Measurements from ENCODE around the gene SMARCD2.
"Not testable (repeated sequence)": the region's sequence is repeated elsewhere in the genome, so short reads cannot be mapped to it uniquely, and the experiment has no call there.

SMARCD2 gene

DNA sequence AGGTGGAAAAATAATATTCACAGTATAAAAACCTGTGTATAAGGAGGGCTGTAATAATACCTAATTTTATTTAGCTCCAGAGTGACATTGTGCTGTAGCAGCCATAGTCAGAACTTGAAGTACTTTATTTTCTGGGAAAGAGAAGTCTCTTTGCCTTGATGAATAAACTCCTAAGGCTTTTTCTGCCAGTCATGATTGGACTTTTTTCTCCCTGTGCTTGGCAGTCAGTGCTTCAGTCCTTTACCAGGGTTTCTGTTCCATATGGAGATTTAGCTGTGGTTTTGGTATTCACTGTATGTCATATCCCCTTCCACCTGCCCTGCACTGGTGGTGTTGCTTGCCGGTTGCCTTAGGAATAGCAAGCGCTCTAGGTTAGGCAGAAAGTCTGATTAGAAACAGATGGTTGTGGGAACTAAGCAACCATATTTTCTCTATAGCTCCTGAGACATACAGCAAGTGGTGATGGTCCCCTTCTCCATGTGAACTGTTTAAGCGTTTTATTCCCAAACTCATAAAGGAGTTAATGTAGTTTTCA, 43.8 kb downstream of the SMARCD2 start:
- DNase-seq = no peak

DNA sequence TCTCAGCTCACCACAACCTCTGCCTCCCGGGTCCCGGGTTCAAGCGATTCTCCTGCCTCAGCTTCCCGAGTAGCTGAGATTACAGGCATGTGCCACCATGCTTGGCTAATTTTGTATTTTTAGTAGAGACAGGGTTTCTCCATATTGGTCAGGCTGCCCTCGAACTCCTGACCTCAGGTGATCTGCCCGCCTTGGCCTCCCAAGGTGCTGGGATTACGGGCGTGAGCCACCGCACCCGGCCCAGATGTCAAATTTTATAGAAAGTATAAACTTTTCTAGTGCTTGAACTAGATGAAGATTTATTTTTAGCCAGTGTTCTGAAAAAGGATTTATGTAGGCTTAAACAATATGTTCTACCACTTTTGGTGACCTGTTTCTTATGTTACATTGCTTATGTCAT, 46.1 kb downstream of the SMARCD2 start:
- not testable (repeated sequence) for DNase-seq

DNA sequence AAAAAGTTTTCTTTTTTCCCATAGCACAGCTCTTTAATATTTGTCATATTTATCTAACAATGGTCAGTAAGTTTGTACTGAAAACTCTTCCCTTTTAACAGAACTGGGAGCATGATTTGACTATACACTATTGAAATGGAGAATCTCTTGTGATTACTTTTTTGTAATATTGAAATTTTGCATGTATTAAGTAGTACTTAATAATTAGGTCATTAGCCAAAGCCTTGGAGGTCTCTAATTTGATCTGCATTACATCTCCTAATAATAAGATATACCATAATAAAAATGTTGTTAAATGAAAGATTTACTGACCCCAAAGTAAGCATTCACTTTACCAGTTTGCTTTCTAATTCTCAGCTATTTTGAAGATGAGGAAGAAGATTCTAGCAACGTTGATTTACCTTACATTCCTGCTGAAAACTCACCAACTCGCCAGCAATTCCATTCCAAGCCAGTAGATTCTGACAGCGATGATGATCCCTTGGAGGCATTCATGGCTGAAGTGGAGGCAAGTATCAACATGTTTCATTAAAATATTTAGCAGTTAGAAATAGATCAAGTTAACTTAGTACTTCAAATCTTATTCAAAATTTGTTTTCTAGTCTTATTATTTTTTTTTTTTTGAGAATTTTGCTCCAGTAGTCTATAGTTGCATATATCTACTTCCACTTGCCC, 50.3 kb downstream of the SMARCD2 start:
- no peak for DNase-seq

DNA sequence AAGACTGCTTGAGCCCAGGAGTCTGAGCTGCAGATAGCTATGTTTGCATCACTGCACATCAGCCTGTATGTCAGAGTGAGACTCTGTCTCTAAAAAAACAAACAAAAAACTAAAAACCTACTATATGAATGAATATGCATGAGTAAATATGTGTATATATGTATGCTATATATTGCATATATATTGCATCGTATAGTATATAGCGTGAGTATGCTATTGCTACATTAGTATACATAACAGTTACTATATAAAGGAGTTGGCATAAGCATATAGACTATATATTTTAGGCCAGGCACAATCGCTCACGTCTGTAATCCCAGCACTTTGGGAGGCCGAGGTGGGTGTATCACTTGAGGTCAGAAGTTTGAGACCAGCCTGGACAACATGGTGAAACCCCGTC, 52.4 kb downstream of the SMARCD2 start:
- DNase-seq = no peak

DNA sequence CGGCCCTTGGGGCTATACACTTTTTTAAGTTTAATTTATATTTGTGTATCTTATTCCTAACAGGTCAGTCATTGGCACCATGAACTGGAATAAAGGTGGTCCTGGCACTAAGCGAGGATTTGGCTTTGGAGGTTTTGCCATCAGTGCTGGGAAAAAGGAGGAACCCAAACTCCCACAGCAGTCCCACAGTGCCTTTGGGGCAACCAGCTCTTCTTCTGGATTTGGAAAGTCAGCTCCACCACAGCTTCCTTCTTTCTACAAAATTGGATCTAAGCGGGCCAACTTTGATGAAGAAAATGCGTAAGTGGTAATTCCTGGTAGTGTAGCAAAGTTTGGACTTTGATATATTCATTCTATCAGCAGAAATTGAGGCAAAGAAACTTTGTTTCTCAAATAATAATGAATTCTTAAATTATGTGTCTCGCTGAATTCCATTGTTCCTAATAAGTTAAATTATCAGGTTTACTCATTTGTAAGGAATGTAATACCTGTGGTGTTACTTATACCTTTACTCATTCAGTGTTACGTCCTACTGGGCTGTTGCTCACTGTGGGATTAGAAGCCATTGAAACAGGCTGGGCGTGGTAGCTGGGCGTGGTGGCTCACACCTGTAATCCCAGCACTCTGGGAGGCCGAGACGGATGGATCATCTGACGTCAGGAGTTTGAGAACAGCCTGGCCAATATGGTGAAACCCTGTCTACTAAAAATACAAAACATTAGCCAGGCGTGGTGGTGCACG, 55.3 kb downstream of the SMARCD2 start:
- no peak for DNase-seq

DNA sequence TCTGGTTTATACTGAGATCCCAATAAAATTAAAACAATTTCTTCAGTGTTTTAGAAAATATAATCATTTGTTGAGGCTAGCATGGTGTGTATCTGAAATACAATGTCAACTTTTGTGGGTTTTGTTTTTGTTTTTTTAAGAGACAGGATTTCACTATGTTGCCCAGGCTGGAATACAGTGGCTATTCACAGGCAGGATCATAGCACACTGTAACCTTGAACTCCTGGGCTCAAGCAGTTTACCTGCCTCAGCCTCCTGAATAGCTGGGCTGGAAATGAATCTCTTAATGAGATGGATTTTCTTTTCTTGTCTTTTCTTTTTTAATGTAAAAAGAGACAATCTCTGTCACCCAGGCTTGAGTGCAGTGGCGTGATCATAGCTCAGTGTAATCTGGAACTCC, 56.4 kb downstream of the SMARCD2 start:
- no peak for DNase-seq

DNA sequence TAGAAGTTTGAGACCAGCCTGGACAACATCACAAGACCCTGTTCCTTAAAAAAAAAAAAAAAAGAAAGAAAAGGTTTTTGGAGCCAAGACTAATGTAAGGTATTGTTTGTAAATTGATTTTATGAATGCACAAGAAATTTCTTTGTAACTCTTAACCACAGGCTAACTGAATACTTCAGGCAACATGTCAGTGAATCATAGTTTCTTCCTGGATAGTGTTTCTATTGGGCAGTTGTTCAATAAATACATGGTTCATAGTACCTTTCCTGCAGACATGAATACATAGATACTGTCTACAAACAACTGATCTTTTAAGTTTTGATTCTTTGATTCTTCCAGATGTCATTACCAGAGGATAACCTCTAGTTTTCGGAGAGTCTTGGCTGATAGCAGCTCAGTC, 56.9 kb downstream of the SMARCD2 start:
- DNase-seq = no peak

DNA sequence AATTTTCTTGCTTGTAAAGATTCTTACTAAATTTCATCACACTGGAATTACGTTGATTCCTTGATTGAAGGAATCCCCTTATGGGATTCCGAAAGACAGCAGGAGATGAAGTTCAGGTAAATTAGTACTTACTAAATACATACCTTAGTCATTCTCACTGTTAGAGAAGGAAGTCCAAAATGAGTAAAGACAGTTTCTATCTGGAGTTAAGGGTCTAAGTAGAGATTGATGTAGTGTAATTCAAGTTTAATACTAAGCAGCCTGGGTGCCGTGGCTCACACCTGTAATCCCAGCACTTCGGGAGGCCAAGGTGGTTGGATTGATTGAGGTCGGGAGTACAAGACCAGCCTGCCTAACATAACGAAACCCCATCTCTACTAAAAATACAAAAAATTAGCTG, 59.0 kb downstream of the SMARCD2 start:
- no peak for DNase-seq
